Neural cell (in vitro differentiated cells): ENCODE data around the gene DSPP.

ENCODE experiments used
- EZH2 ChIP-seq: fragments of 200-600, 300-800 bp; shearing (Covaris generic), sonication (generic); IDR thresholded peaks from 2 replicates; pipeline ENCODE4 v1.6.1; 2014; ENCODE audit warnings: antibody characterized with exemption, low read length, borderline replicate concordance, mild to moderate bottlenecking; ENCODE audit not compliant: insufficient read depth, poor library complexity, severe bottlenecking
- POLR2AphosphoS5 ChIP-seq: IDR thresholded peaks from 2 replicates; pipeline ENCODE4 v1.6.1; 2012
- TAF1 ChIP-seq: IDR thresholded peaks from 2 replicates; pipeline ENCODE4 v1.6.1; 2012; ENCODE audit warnings: low read depth
- TF ChIP-seq, protein P1 (sequence below): fragments of 450-650 bp; IDR thresholded peaks from 2 replicates; pipeline ENCODE4 v1.5.1; 2014; ENCODE audit warnings: antibody characterized with exemption, mild to moderate bottlenecking, moderate library complexity; ENCODE audit not compliant: poor library complexity, severe bottlenecking

DNA sequence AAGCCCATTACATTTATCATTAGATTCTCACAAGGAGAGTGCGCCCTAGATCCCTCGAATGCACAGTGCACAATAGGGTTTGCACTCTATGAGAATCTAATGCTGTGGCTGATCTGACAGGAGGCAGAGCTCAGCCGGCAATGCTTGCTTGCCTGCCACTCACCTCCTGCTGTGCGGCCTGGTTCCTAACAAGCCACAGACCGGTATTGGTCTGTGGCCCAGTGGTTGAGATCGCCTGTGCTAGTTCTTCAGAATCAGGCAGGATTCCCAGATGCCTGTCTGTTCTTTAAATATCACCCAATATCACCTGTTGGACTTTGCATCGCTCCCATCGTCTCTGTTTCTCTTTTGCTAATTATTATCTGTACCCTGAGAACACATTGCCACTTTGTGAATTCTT is 14.0 kb downstream of the DSPP start:
- TF ChIP-seq, protein P1, sequence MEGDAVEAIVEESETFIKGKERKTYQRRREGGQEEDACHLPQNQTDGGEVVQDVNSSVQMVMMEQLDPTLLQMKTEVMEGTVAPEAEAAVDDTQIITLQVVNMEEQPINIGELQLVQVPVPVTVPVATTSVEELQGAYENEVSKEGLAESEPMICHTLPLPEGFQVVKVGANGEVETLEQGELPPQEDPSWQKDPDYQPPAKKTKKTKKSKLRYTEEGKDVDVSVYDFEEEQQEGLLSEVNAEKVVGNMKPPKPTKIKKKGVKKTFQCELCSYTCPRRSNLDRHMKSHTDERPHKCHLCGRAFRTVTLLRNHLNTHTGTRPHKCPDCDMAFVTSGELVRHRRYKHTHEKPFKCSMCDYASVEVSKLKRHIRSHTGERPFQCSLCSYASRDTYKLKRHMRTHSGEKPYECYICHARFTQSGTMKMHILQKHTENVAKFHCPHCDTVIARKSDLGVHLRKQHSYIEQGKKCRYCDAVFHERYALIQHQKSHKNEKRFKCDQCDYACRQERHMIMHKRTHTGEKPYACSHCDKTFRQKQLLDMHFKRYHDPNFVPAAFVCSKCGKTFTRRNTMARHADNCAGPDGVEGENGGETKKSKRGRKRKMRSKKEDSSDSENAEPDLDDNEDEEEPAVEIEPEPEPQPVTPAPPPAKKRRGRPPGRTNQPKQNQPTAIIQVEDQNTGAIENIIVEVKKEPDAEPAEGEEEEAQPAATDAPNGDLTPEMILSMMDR = no peak
- TF ChIP-seq EZH2 = no peak
- no peak for TF ChIP-seq POLR2AphosphoS5
- TF ChIP-seq TAF1 = no peak
